DMS53 (cell line): ENCODE data around the gene NSMCE1.
"Not testable (repeated sequence)": the region's sequence is repeated elsewhere in the genome, so short reads cannot be mapped to it uniquely, and the experiment has no call there.

Source experiments
- DNase-seq: peaks from one replicate; lab custom pipeline; 2025; lab: John Stamatoyannopoulos, UW

The NSMCE1 gene

DNA sequence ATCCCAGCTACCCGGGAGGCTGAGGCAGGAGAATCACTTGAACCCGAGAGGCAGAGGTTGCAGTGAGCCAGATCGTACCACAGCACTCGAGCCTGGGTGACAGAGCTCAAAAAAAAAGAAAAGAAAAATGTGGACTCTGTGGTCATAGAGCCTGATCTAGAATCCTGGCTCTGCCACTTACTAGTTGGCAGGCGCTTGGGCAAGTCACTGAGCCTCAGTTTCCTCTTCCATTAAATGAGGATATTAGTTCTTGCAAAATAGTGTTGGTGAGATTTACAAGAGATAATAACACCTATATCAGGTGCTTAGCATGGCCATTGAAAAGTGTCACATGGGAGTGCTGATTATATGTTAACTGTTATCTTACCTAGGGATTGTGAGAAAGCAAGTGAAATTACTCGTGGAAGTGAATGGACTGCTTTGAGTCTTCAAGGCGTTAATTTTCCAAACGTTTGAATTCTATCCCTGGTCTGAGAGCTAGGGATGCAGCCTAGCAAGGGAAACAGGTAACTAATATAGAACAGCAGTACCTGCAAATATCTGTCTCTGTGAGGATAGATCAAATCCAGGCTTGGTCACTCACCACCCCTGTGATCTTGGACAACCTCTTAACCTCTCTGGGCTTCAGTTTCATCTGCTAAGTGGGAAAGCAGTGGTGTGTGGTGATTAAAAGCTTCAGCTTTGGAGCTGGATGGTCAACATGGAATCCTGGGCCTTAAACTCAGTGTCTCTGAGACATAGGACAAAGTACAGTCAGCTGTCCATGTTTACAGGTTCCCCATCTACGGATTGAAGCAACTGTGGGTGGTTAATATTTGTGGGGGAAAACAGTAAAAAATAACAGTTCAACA lies 953 bp upstream of the NSMCE1 start:
- DNase-seq: no peak

DNA sequence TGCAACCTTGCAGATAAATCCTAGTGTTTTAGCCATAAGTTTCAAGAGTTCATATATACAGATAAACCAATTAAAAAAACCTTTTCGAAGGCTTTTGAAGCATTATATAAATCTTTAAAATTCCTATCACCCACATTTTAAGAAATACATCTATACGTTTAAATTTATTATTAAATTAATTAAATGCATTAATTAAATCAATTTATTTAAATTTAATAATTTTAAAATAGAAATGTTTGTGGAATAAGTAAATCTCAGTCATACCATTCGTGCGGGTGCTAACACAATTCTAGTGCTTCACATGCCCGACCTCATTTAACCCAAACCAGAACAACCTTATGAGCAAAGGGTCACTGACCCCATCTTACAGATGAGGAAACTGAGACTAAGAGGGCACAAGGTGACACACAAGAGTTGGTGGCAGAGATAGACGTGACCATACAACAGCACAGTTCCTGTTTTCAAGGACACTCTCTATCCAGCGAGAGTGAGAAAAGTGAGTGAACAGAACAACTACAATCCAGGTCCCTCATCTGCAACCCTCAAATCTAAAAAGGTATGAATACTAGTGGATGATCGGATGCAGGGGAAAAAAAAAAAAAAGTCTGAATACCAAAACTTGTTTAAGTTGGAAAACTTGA lies 1.4 kb downstream of the NSMCE1 start:
- DNase-seq: no peak

DNA sequence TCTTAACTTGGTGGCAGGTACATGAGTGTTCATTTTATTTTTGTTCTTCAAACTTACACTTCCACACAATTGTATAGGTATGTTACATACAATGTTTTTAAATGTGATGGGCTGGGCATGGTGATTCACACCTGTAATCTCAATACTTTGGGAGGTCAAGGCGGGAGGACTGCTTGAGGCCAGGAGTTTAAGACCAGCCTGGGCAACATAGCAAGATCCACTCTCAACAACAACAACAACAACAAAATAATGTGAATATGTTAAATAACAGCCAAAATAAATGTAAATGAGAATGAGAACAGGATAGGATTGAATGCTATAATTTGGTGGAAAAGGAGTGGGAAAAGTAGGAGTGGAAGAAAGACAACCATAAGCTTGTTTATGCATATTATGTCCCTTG lies 2.6 kb downstream of the NSMCE1 start:
- DNase-seq: no peak

DNA sequence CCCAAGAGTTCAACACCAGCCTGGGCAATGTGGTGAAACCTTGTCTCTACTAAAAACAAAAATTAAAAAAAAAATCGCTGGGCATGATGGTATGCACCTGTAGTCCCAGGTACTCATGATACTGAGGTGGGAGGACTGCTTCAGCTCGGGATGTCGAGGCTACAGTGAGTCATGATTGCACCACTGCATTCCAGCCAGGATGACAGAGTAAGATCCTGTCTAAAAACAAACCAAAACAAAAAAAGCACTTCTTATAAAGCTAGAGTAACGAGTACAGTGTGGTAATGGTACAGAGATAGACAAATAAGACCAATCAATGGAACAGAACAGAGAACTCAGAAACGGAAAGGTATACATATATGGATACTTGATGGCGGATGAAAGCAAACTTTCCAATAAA lies 4.4 kb downstream of the NSMCE1 start:
- DNase-seq: no peak

DNA sequence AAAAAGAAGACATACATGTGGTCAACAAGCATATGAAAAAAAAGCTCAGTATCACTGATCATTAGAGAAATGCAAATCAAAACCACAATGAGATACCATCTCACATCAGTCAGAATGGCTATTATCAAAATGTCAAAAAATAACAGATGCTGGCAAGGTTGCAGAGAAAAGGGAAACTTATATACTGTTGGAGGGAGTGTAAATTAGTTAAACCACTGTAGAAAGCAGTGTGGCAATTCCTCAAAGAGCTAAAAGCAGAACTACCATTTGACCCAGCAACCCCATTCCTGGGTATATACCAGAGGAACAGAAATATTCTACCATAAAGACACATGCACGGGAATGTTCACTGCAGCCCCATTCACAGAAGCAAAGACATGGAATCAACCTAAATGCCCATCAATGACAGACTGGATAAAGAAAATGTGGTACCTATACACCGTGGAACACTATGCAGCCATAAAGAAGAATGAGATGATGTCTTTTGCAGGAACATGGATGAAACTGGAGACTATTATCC lies 5.6 kb downstream of the NSMCE1 start:
- DNase-seq: not testable (repeated sequence)

DNA sequence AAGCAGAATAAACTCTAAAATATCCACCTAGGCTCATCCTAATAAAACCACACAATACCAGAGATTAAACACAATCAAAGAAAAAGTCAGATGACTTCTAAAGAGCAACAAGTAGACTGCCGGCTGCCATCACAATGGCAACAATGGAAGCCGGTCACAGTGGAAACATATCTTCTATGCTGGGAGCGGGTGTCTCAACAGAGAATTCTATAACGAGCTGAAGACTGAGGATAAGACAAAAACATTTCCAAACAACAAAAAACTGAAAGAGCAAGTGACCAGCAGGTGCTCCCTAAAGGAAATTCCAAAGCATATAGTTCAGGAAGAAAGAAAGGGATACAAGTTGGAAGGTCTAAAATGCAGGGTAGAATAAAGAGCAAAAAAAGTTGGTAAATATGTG lies 8.9 kb downstream of the NSMCE1 start:
- DNase-seq: no peak

DNA sequence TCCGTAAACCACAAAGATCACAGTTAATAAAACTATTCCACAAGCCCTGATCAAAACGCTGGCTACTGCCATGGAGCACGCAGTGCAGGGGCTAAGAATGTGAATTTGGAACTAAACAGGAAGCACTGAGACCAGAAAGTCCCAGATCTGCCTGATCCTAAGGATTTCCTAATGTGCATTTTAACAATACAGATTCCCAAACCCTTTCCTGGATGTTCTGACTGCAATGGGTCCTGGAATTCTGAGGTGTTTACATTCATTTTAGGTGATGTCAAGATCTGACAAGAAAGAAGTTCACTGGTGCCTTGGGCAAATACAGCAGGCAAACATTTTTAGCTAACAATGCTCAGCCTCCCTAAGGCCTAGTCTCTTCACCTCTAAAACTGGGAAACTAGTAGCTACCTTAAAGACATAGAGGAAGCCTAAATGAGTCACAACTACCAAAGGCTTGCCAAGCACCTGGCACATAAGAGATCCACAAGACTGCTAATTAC lies 10.3 kb downstream of the NSMCE1 start:
- DNase-seq: no peak

DNA sequence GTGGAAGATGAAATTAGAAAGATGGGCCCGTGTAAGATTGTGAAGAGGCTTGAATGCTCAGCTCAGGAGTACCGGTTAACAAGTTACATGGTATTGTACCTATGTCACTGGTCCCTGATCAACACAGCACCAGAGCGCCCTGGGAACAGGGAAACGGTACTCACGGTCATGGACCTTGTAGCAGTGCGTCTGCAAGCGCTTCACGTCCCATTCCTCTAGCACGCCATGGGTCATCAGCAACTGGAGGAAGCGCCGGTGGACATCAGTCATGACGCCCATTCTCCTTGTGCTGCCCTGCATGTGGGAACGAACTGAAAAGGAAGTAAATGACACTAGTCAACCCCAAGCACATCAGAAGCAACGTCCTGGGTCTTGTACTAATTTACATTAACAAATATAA lies 11.3 kb downstream of the NSMCE1 start:
- no peak for DNase-seq

DNA sequence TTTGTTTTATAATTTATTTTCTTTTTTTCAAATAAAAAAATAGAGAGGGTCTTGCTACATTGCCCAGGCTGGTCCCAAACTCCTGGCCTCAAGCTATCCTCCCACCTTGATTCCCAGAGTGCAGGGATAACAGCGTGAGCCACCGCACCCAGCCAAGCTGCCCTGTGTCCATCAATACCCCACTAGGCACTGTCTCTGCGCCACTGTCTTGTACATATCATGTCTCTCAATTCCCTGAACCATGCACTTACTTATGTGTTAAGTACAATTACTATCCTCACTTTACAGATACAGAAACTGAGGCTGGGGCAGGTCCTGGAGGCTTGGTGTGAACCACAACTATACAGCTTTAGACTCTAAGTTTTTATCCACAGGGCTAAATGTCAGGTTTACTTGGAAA lies 11.7 kb downstream of the NSMCE1 start:
- no peak for DNase-seq

DNA sequence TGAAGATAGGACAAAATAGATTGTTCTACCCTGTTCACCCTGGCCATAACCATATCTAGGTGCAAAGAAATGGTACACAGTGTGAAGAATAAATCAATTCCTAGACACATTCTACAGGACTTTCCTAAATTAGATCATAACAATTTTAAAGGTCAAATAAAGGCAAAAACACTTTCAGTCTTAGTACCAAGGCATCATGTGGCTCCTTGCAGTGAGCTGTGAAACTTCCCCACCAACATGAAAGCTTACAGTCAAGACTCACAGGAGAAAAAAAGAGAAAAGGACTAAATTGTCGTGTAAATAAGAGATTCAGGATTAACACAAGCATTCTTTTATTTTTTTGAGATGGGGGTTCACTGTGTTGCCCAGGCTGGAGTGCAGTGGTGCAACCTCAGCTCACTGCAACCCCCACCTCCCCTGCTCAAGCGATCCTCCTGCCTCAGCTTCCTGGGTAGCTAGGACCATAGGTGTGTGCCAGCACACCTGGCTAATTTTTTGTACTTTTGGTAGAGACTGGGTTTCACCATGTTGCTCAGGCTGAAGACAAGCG lies 14.2 kb downstream of the NSMCE1 start:
- DNase-seq: no peak

DNA sequence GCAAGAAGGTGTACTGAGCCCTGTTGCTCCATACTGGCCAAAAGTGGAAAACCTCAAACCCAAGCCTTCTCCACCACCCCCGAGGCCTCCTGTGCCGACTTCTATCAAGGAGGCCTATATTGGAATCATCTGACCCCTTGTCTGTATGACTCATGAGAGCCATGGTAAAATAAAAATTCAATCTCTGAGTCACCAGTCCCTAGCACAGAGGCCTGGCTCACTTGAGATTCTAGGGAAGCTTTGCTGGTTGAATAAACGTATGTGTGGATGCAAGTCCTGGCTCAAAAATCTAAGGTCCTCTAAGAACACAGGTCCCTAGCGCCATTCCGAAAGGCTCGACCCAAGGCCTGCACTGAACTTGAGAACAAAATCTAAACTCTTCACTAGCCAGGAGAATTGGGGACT lies 15.0 kb downstream of the NSMCE1 start:
- no peak for DNase-seq

DNA sequence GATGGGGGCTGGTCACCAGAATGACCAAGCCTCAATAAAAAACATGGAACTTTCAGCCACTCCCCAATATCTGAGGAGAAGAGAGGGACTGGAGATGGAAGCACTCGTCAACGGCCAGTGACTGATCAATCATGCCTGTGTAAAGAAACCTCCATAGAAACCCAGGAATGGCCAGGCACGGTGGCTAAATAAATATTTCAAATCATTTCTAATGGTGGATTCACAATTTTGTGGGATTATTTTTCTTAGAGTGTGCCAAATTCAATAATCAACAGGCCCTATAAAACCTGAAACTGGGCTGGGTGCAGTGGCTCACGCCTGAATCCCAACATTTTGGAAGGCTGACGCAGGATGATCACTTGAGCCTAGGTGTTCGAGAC lies 16.4 kb downstream of the NSMCE1 start:
- DNase-seq: no peak

DNA sequence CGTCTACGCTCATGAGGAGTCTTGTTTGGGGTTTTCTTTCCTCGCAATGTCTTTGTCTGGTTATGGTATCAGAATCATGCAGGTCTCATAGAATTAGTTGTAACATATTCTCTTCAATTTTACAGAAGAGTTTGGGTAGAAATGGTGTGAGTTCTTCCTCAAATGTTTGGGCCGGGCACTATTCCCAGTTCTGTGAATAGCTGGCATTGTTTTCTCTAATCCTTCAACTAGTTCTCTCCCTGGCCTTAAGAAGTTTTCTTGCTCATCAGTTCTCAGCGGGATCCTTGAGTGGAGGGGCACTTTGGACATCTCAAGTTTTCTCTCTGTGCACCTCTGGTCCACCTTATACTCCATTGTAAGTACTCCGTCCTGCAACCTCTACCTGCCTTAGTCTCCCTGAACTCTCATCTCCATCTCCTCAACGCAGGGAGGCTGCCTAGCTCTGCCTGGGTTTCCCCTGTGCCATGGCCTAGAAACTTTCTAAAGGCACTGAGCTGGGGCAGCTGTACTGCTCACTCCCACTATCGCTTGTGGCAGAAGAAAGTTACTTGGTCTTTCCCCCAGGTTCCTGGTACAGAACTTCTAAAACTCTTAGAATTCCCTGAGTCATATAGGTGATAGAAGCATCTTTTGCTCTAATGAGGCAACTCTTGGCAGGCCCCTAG lies 16.9 kb downstream of the NSMCE1 start:
- no peak for DNase-seq

DNA sequence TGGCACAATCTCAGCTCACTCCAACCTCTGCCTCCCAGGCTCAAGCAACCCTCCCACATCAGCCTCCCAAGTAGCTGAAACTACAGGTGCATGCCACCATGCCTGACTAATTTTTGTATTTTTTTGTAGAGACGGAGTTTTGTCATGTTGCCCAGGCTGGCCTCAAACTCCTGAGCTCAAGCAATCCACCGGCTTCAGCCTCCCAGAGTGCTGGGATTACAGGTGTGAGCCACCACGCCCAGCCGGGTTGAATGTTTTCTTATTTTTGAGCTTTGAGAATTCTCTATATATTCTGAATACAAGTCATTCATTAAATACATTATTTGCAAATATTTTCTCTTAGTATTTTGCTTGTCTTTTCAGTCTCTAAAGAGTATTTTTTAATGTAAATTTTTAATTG lies 19.7 kb downstream of the NSMCE1 start:
- not testable (repeated sequence) for DNase-seq

DNA sequence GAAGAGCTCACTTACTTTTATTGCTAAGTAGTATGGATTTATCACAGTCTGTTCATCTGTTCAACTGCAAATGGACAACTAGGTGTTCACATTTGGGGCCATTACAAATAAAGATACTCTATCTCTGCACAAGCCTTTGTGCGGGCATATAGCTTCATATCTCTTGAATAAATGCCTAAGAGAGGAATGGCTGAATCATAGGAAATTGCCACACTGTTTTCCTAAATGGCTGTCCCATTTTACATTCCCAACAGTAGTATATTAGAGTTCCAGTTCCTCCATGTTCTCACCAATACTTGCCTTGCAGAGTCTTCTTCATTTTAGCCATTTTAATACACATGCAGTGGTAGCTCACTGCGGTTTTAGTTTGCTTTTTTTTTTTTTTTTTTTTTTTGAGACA lies 20.5 kb downstream of the NSMCE1 start:
- DNase-seq: no peak

DNA sequence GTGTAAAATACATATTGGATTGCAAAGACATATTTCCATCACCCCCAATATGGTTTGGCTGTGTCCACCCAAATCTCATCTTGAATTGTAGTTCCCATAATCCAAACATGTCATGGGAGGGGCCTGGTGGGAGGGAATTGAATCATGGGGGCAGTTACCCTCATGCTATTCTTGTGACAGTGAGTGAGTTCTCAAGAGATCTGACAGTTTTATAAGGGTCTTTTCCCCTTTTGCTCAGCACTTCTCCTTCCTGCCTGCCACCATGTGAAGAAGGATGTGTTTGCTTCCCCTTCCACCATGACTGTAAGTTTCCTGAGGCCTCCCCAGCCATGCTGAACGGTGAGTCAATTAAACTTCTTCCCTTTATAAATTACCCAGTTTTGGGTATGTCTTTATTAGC lies 21.5 kb downstream of the NSMCE1 start:
- not testable (repeated sequence) for DNase-seq

DNA sequence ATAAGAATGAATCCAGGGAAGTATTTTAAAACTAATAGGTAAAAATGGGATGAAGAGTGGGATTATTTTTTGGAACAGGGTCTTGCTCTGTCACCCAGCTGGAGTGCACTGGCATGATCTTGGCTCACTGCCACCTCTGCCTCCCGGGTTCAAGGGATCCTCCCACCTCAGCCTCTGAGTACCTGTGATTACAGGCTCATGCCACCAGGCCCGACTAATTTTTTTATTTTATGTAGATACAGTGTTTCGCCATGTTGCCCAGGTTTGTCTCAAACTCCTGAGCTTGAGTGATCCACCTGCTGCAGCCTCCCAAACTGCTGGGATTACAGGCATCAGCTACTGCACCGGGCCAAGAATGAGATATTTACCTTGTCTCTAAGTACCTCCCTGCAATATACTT lies 22.1 kb downstream of the NSMCE1 start:
- DNase-seq: no peak

DNA sequence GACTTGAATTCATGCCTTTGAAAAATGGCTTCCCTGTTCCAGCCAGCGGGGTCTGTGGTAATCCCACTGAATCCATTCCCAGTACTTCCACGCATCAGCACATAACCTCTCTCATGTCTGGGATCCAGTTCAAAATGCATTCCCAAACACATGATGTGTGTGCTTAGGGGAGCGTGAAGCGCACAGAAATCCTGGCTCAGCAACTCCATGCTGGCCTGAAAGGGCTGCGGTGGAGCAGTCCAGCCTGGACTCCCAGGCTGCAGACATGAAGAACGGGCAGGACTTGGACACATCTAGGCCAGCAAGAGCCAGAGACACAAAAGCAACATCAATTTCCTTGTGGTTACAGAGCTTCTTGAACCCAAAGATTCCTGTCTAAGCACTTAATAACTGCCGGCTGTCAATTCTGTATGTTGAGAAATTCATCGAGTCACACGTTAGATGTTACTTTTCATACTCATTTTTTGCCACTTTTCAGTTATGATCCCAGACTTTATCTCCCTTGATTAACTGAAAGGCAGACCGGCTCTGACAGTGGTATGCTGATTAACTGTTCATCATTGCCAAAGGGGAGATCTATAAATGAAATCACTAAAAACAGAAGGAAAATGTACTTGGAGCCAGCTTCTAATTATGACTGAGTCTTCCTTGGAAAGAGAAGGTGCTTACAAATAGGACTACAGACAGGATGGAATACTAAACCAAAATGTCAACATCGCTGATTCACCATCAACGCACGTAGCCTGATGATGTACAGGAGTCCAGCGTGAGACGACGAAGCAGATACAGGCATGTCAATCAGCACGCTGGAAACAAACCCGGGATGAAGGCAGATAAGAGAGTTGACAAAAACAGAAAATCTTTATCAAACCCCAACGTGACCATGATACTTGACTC lies 23.0 kb downstream of the NSMCE1 start:
- DNase-seq: no peak

DNA sequence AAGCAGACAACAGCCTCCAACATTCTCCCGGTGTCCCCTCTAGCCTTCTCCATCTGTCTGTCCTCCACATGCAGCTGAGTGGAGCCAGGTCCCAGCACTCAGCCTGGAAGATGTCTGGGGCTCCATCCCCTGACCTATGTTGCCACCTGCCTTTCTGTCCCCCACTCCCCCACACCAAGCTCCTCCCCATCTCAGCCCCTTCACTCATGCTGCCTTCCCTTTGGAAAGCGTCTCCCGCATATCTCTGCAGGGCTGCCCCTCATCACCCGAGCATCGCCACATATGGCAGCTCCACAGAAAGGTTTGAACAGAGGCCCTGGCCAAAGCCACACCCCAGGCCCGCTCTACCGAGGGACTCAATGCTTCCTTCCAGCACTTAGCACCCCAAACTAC lies 24.2 kb downstream of the NSMCE1 start:
- no peak for DNase-seq

DNA sequence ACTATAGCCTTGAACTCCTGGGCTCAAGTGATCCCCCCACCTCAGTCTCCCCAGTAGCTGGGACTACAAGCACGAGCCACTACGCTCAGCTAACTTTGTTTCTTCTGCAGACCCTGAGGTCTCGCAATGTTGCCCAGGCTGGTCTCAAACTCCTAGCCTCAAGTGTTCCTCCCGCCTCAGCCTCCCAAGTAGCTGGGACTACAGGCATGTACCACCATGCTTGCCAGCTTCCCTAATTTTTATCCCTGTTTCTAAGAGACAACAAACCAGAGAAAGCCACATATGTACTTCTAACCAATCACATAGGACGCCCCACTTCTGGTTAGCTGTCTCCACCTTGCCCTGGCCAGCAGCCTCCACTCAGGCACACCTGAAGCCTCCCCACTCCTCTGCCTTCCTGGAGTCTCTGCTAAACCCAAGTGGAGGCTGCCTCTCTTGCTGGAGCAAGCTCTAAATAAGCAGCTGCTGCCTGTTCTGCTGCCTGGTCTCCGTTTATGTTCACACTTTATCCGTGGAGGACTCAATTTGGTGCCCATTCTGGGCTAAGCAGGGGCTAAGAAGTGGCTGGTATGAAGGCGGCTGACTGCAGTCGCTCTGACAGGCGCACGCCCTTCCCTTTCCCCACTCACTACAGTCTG lies 24.7 kb downstream of the NSMCE1 start:
- DNase-seq: no peak
